Glutamatergic neuron (in vitro differentiated cells): ENCODE data around the gene FGF3. TPM values are rescaled to one million over a fixed set of nuclear protein-coding genes. Genes with fewer than 3 reads are reported as not detected.

ENCODE experiments used
- DNase-seq: peaks from one replicate; pipeline ENCODE4 v3.0.0; 2022
- H3K27ac Mint-ChIP-seq: one replicate; pipeline ENCODE4 v1.8.0; 2020; ENCODE audit warnings: mild to moderate bottlenecking, mixed read lengths, inconsistent platforms; ENCODE audit not compliant: unreplicated experiment
- H3K27me3 Mint-ChIP-seq: one replicate; pipeline ENCODE4 v1.8.0; 2020; ENCODE audit warnings: mild to moderate bottlenecking, moderate library complexity, mixed read lengths, inconsistent platforms; ENCODE audit not compliant: unreplicated experiment
- H3K36me3 Mint-ChIP-seq: one replicate; pipeline ENCODE4 v1.8.0; 2020; ENCODE audit warnings: mild to moderate bottlenecking, mixed read lengths, inconsistent platforms; ENCODE audit not compliant: unreplicated experiment
- H3K4me1 Mint-ChIP-seq: one replicate; pipeline ENCODE4 v1.8.0; 2020; ENCODE audit warnings: mild to moderate bottlenecking, low read depth, mixed read lengths, inconsistent platforms; ENCODE audit not compliant: unreplicated experiment
- H3K4me3 Mint-ChIP-seq: one replicate; pipeline ENCODE4 v1.8.0; 2020; ENCODE audit warnings: mild to moderate bottlenecking, mixed read lengths, inconsistent platforms; ENCODE audit not compliant: unreplicated experiment
- H3K9me3 Mint-ChIP-seq: one replicate; pipeline ENCODE4 v1.8.0; 2020; ENCODE audit warnings: mild to moderate bottlenecking, moderate library complexity, mixed read lengths, inconsistent platforms; ENCODE audit not compliant: unreplicated experiment
- CTCF ChIP-seq: fragments of 200-600 bp; sonication (generic); IDR thresholded peaks from one replicate; pipeline ENCODE4 v1.5.0; 2021; ENCODE audit not compliant: partially characterized antibody, unreplicated experiment
- total RNA-seq: library from RNA; stranded (reverse); fragmentation: NEBNext Ultra II Directional; extraction: Animal tissue kit (Norgen Biotek cat#: 25700); gene quantifications from one replicate; pipeline ENCODE4 v1.2.1, GENCODE V29; 2021; ENCODE audit not compliant: unreplicated experiment

The FGF3 gene
- total RNA-seq, 1 donor from 2014 or later, result not detected

GRCh38 chr11:69807106-69807815 lies 12.0 kb downstream of the FGF3 start:
- TF ChIP-seq CTCF, result no peak
- DNase-seq, result no peak
- Mint-ChIP-seq H3K27ac (no peak overlapping the region), H3K36me3 (no peaks in the 10 kb centered on the region), H3K4me3 (no peak overlapping the region), H3K4me1 (peaks cover 18% of the 10 kb centered on the region), H3K27me3 (peaks cover 8% of the 10 kb centered on the region), H3K9me3 (peaks cover 3% of the 10 kb centered on the region)

GRCh38 chr11:69804769-69805508 lies 14.3 kb downstream of the FGF3 start:
- no peak overlapping the region for H3K27ac Mint-ChIP-seq
- no peak overlapping the region for H3K4me3 Mint-ChIP-seq
- DNase-seq, result no peak
- H3K36me3 Mint-ChIP-seq, result no peaks in the 10 kb centered on the region
- H3K4me1 Mint-ChIP-seq, result peaks cover 12% of the 10 kb centered on the region
- peaks cover 3% of the 10 kb centered on the region for H3K9me3 Mint-ChIP-seq
- TF ChIP-seq CTCF, result no peak
- H3K27me3 Mint-ChIP-seq, result peaks cover 9% of the 10 kb centered on the region

GRCh38 chr11:69803604-69804218 lies 15.5 kb downstream of the FGF3 start:
- no peak for TF ChIP-seq CTCF
- Mint-ChIP-seq H3K9me3 (no peaks in the 10 kb centered on the region), H3K27me3 (peaks cover 8% of the 10 kb centered on the region), H3K4me1 (peaks cover 7% of the 10 kb centered on the region), H3K27ac (no peak overlapping the region), H3K36me3 (no peaks in the 10 kb centered on the region), H3K4me3 (no peak overlapping the region)
- no peak for DNase-seq

- peaks cover 8% of the 10 kb centered on the region for H3K27me3 Mint-ChIP-seq
- no peaks in the 10 kb centered on the region for H3K9me3 Mint-ChIP-seq
- H3K4me3 Mint-ChIP-seq, result no peak overlapping the region
- H3K4me1 Mint-ChIP-seq, result no peaks in the 10 kb centered on the region
- no peak overlapping the region for H3K27ac Mint-ChIP-seq
- no peaks in the 10 kb centered on the region for H3K36me3 Mint-ChIP-seq
- DNase-seq, result no peak
- no peak for TF ChIP-seq CTCF
Observed at GRCh38 chr11:69803022-69803421, 16.2 kb downstream of the FGF3 start.
